HepG2 (cell line): ENCODE results near the gene GBX1.

Source experiments
- ELF1 ChIP-seq: sonication (generic); formaldehyde crosslinking; IDR thresholded peaks from 2 replicates; pipeline ENCODE4 v1.4.0; 2020; ENCODE audit warnings: missing genetic modification reagents
- MYC ChIP-seq: sonication (generic); formaldehyde crosslinking; IDR thresholded peaks from 2 replicates; pipeline ENCODE4 v1.9.0; 2021; ENCODE audit warnings: missing genetic modification reagents, borderline replicate concordance
- PHF5A ChIP-seq: IDR thresholded peaks from one replicate; pipeline ENCODE4 v1.6.1; 2018; ENCODE audit warnings: low read depth, missing genetic modification reagents; ENCODE audit not compliant: unreplicated experiment
- POLR2A ChIP-seq, 2 experiments: IDR thresholded peaks; 2 replicates each; pipeline ENCODE4 v1.6.1; 2011; ENCODE audit warnings: low read depth in 2 of 2, low read length in 2 of 2, mild to moderate bottlenecking in 1 of 2, moderate library complexity in 1 of 2; ENCODE audit not compliant: insufficient read depth in 1 of 2
- SIN3B ChIP-seq: fragments of 150-350 bp; IDR thresholded peaks from 2 replicates; pipeline ENCODE4 v1.6.1; 2014; ENCODE audit warnings: low read length
- SP5 ChIP-seq: IDR thresholded peaks from 2 replicates; pipeline ENCODE4 v1.6.1; 2016; ENCODE audit warnings: low read depth, borderline replicate concordance
- ZBTB14 ChIP-seq: sonication (generic); formaldehyde crosslinking; IDR thresholded peaks from 2 replicates; pipeline ENCODE4 v1.4.0; 2020; ENCODE audit warnings: missing genetic modification reagents

DNA sequence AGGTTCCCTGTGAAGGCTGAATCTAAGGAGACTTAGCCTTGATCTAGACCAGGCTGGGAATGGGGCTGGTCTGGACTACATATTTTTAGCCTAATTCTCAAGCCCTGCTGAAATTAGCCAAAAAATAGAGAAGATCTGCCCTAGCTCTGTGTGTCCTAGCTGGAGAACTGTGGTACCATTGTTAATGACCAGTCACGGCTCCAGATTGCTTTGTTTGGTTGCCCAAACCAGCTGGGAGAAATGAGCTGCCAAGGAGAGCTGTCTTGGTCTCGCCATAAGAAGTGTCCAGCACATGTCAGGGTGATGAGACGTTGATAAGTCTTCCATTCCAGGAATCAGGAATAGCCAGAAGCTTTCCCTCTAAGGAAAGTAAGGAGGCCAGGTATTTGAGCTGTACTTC lies 20.7 kb downstream of the GBX1 start:
- TF ChIP-seq MYC (CRISPR knock-in tag) (no peak), PHF5A (CRISPR knock-in tag) (no peak), SP5 (CRISPR knock-in tag) (no peak), POLR2A (IDR thresholded peaks at IDR 0.05; ENCODE audit: insufficient read depth in 1 of 2, low read depth in 2 of 2, low read length in 2 of 2) (no peak), ZBTB14 (no peak), ELF1 (no peak), SIN3B (no peak)
